Hepatocyte (in vitro differentiated cells): ENCODE results near the gene BIRC7.

Experiments
- EZH2 ChIP-seq: fragments of 200-600 bp; sonication (generic); IDR thresholded peaks from 2 replicates; pipeline ENCODE4 v1.6.1; 2016; ENCODE audit warnings: antibody characterized with exemption, mild to moderate bottlenecking, borderline replicate concordance
- TF ChIP-seq, protein P1 (sequence below): fragments of 200-600 bp; sonication (generic); IDR thresholded peaks from 2 replicates; pipeline ENCODE4 v1.5.1; 2016; ENCODE audit warnings: antibody characterized with exemption, mild to moderate bottlenecking; ENCODE audit not compliant: poor library complexity

DNA sequence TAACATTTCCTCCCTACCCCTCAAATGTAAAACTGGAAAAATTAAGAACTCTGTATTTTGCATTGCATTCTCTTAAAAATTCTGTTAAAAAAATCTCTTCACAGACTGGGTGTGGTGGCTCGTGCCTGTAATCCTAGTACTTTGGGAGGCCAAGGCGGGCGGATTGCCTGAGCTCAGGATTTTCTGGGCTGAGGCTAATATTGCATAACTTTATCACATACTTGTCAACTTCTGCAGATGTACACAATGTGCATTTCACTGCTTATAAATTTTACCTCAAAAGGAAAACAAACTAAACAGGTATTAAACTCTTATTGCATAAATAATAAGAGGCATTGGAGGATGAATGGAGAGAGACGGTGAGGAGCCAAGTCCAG, 40.9 kb upstream of the BIRC7 start:
- TF ChIP-seq, protein P1, sequence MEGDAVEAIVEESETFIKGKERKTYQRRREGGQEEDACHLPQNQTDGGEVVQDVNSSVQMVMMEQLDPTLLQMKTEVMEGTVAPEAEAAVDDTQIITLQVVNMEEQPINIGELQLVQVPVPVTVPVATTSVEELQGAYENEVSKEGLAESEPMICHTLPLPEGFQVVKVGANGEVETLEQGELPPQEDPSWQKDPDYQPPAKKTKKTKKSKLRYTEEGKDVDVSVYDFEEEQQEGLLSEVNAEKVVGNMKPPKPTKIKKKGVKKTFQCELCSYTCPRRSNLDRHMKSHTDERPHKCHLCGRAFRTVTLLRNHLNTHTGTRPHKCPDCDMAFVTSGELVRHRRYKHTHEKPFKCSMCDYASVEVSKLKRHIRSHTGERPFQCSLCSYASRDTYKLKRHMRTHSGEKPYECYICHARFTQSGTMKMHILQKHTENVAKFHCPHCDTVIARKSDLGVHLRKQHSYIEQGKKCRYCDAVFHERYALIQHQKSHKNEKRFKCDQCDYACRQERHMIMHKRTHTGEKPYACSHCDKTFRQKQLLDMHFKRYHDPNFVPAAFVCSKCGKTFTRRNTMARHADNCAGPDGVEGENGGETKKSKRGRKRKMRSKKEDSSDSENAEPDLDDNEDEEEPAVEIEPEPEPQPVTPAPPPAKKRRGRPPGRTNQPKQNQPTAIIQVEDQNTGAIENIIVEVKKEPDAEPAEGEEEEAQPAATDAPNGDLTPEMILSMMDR, result no peak
- TF ChIP-seq EZH2, result no peak
